Gastroesophageal sphincter (tissue), 4 donors: Measurements from ENCODE around the gene MAML3. TPM values are rescaled to one million over a fixed set of nuclear protein-coding genes. Genes with fewer than 3 reads are reported as not detected.

Experiments used
- ATAC-seq: fragments of 150-250 bp; one replicate; pipeline ENCODE4 v1.9.1; 2016; ENCODE audit warnings: mild to moderate bottlenecking, moderate library complexity
- H3K27ac ChIP-seq, 4 donors: fragments of 200-600 bp; sonication (generic) in 3 of 4; 1 replicate in 3 of 4; 2 replicates in 1 of 4; pipeline ENCODE4 v1.5.1; 2016 to 2019
- H3K27me3 ChIP-seq: fragments of 200-600 bp; sonication (generic); one replicate; pipeline ENCODE4 v1.5.1; 2019
- H3K36me3 ChIP-seq, 2 donors: fragments of 200-600 bp; sonication (generic); one replicate each; pipeline ENCODE4 v1.5.1; 2019; ENCODE audit warnings: control low read depth in 1 of 2
- H3K4me1 ChIP-seq, 3 donors: fragments of 200-600 bp; sonication (generic); 1 replicate in 2 of 3; 2 replicates in 1 of 3; pipeline ENCODE4 v1.5.1; 2016 to 2019; ENCODE audit warnings: control low read depth in 2 of 3
- H3K4me3 ChIP-seq, 2 donors: fragments of 200-600 bp; sonication (generic); one replicate each; pipeline ENCODE4 v1.5.1; 2019; ENCODE audit warnings: mild to moderate bottlenecking in 1 of 2, moderate library complexity in 1 of 2
- H3K9me3 ChIP-seq, 3 donors: fragments of 200-600 bp; sonication (generic); one replicate each; pipeline ENCODE4 v1.5.1; 2017 to 2019; ENCODE audit warnings: control low read depth in 2 of 3
- EP300 ChIP-seq: sonication (generic); formaldehyde crosslinking; IDR thresholded peaks from one replicate; pipeline ENCODE4 v1.6.1; 2017; ENCODE audit warnings: antibody characterized with exemption, mild to moderate bottlenecking
- POLR2A ChIP-seq, 2 donors: fragments of 450-650 bp; IDR thresholded peaks; one replicate each; pipeline ENCODE4 v1.6.1; 2017; ENCODE audit warnings: antibody characterized with exemption in 2 of 2, mild to moderate bottlenecking in 2 of 2, moderate library complexity in 1 of 2
- POLR2AphosphoS5 ChIP-seq: sonication (generic); formaldehyde crosslinking; IDR thresholded peaks from one replicate; pipeline ENCODE4 v1.6.1; 2017; ENCODE audit warnings: antibody characterized with exemption
- WGBS, 2 donors: methylation state at CpG; one replicate each; pipeline ENCODE4 v1.1.5; 2018; ENCODE audit warnings: low coverage in 1 of 2; 5-methylcytosine and 5-hydroxymethylcytosine counted together
- total RNA-seq, 4 donors: library from RNA; depleted of rRNA; stranded (reverse); fragments of >200 nt; gene quantifications; one replicate each; pipeline ENCODE4 v1.1.0, GENCODE V29; 2016
- TF ChIP-seq, protein P1 (sequence below), 4 experiments: fragments of 200-600 bp in 2 of 4; fragments of 450-650 bp in 2 of 4; sonication (generic) in 1 of 4; IDR thresholded peaks; one replicate each; pipeline ENCODE4 v1.5.1; 2017 to 2019; ENCODE audit warnings: antibody characterized with exemption in 4 of 4, mild to moderate bottlenecking in 2 of 4, moderate library complexity in 2 of 4

The MAML3 gene
- total RNA-seq, 4 donors from 2014 or later: 5.3 to 10.6 (median 9.3) TPM

DNA sequence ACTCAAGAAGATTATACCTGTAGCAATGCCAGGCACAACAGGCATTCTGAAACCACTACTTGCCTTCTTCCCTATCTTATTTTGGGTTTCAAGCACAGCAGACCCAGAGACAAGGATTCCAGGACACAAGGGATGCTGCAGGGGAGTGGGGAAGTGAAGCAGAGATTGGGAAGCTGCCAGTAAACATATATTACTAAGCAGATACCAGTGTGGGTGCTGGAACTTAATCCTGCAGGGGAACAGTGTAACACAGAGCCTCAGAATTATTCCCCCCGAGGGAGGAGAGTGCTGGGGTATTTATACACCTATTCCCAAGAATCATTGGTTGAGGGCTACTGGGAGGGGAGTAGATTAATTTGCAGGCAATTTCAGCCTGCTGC lies 33.3 kb upstream of the MAML3 start:
- TF ChIP-seq POLR2AphosphoS5 (no peak), POLR2A (IDR thresholded peaks at IDR 0.05) (no peak), EP300 (no peak)
- TF ChIP-seq, protein P1, sequence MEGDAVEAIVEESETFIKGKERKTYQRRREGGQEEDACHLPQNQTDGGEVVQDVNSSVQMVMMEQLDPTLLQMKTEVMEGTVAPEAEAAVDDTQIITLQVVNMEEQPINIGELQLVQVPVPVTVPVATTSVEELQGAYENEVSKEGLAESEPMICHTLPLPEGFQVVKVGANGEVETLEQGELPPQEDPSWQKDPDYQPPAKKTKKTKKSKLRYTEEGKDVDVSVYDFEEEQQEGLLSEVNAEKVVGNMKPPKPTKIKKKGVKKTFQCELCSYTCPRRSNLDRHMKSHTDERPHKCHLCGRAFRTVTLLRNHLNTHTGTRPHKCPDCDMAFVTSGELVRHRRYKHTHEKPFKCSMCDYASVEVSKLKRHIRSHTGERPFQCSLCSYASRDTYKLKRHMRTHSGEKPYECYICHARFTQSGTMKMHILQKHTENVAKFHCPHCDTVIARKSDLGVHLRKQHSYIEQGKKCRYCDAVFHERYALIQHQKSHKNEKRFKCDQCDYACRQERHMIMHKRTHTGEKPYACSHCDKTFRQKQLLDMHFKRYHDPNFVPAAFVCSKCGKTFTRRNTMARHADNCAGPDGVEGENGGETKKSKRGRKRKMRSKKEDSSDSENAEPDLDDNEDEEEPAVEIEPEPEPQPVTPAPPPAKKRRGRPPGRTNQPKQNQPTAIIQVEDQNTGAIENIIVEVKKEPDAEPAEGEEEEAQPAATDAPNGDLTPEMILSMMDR (IDR thresholded peaks at IDR 0.05): no peak
- WGBS, 2 donors: 100% methylated on average over 1 of the region's 1 CpG; no CpG with 5 or more reads in 1 of the 2 donors
- Histone ChIP-seq H3K27ac (no peak overlapping the region), H3K9me3 (no peaks in the 10 kb centered on the region), H3K4me3 (no peak overlapping the region), H3K27me3 (no peaks in the 10 kb centered on the region), H3K4me1 (peaks cover 0 to 10% (median 5%) of the 10 kb centered on the region in 3 donors), H3K36me3 (no peaks in the 10 kb centered on the region)
- ATAC-seq: no peak

DNA sequence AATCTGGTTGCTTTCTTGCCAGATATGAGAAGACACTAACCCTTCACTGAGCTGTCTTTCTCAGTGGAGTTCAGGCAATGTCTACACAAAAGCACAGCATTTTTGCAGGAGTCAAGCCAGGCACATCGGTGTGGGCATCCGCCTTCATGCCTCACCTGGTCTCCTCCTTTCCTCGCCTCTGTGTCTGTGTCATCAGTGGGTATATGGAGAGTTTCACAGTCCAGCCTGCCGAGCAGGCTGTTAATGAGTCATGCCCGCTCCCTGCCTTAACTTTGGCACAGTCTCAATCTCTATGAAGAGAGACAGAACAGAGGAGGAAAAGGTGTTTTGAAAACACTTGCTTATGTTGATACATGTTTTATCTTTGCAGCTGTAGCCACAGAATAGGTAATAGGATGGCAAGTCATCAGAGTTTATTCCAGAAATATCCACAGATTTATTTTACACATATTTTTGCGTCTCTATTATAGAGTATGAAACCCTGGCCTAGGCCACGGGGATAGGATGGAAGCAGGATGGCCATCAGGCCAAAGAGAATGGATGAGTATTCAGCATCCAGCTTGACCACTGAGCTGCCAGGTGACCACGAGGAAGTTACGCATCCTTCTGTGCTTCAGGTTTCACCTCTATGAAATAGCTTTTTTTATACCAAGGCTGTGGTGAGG lies 32.8 kb upstream of the MAML3 start:
- Histone ChIP-seq H3K4me1 (peaks cover 0 to 10% (median 5%) of the 10 kb centered on the region in 3 donors), H3K27me3 (no peaks in the 10 kb centered on the region), H3K4me3 (no peak overlapping the region), H3K9me3 (no peaks in the 10 kb centered on the region), H3K36me3 (no peaks in the 10 kb centered on the region), H3K27ac (no peak overlapping the region)
- 68 to 73% methylated on average over 9 of the region's 9 CpGs for WGBS, 2 donors
- no peak for TF ChIP-seq POLR2A (IDR thresholded peaks at IDR 0.05)
- TF ChIP-seq POLR2AphosphoS5: peak; percentile 45
- TF ChIP-seq, protein P1 (IDR thresholded peaks at IDR 0.05): no peak
- no peak for ATAC-seq

DNA sequence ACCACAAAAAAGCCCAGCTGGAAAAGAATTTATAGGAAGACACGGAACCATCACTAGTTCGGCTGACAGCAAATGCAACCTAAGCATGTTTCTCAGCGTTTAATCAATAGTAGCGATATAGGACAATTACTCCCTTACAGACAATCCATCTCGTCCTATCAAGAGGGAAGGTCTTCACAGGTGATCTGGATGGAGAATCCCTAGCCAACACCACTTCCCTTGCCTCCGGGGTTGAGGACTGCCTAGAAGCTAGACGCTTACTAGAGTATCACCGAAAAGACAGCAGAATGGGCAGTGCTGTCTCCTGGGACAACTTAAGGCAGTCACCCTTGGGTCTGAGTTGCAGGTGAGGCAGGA lies 32.1 kb upstream of the MAML3 start:
- Histone ChIP-seq H3K4me3 (no peak overlapping the region), H3K36me3 (no peaks in the 10 kb centered on the region), H3K27ac (no peak overlapping the region), H3K4me1 (peaks cover 0 to 10% (median 5%) of the 10 kb centered on the region in 3 donors), H3K27me3 (no peaks in the 10 kb centered on the region), H3K9me3 (no peaks in the 10 kb centered on the region)
- ATAC-seq: no peak
- 82 to 90% methylated on average over 6 to 8 of the region's 8 CpGs for WGBS, 2 donors
- TF ChIP-seq, protein P1 (IDR thresholded peaks at IDR 0.05): no peak
- TF ChIP-seq EP300 (no peak), POLR2A (IDR thresholded peaks at IDR 0.05) (no peak), POLR2AphosphoS5 (no peak)

DNA sequence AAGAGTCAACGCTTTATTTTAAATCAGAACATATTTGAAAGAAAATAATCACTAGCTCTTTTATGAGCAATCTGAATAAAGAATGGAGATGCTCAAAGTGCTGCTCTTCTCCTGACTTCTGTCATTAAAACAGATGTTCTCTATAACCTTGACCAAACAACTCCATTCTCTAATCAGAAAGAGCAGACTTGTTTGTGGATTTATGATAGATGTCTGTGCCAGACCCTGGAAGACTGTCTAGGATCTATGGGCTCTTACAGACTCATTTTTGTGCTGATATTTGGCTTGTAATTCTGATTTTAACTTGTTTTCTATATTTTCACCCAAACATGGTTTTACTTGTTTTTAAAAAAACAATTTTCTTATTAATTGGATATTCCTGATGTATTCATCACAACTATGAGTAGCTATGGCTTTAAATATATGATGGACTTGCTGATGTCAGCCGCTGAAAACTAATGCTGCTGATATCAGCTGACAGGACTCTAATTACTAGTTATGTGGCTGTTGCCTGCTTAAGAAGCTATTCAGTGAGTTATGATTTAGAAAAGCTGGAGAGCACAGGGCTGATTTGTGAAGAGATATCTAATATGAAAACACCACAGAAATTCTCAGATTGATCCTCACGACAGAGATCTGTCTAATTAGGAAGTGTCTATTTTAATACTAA lies 31.6 kb upstream of the MAML3 start:
- Histone ChIP-seq H3K9me3 (no peaks in the 10 kb centered on the region), H3K36me3 (no peaks in the 10 kb centered on the region), H3K27me3 (no peaks in the 10 kb centered on the region), H3K4me1 (peaks cover 0 to 10% (median 5%) of the 10 kb centered on the region in 3 donors), H3K27ac (no peak overlapping the region), H3K4me3 (no peak overlapping the region)
- 62 to 69% methylated on average over 3 of the region's 3 CpGs for WGBS, 2 donors
- TF ChIP-seq POLR2A (IDR thresholded peaks at IDR 0.05) (no peak), EP300 (no peak), POLR2AphosphoS5 (no peak)
- TF ChIP-seq, protein P1 (IDR thresholded peaks at IDR 0.05): no peak
- no peak for ATAC-seq

DNA sequence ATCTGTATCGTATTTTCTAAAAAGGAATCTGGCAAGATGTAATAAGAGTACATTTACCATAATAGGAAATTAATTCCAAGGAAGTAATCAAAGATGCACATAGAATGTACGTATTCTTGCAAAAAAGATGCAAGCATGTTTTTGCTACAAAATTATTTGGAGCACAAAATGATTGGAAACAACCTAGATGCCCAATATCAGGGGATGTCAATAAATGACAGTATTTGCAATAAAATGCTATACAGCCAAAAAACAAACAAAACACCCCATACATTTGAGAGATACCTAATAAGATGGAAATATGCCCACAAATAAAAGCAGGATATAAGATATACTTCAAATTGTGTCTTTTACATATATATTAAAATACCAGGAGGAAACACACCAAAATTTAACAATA lies 29.3 kb upstream of the MAML3 start:
- WGBS, 2 donors: 94 to 96% methylated on average over 2 of the region's 2 CpGs
- no peak for ATAC-seq
- H3K27me3 ChIP-seq: no peaks in the 10 kb centered on the region
- H3K27ac ChIP-seq: no peak overlapping the region
- H3K36me3 ChIP-seq: no peaks in the 10 kb centered on the region
- H3K4me1 ChIP-seq: no peaks in the 10 kb centered on the region
- no peak for TF ChIP-seq EP300
- TF ChIP-seq POLR2AphosphoS5: no peak
- TF ChIP-seq POLR2A (IDR thresholded peaks at IDR 0.05): no peak
- TF ChIP-seq, protein P1 (IDR thresholded peaks at IDR 0.05): no peak
- no peaks in the 10 kb centered on the region for H3K9me3 ChIP-seq
- H3K4me3 ChIP-seq: no peak overlapping the region
